ENCODE data around the gene ZC3H12C. TPM values are rescaled to one million over a fixed set of nuclear protein-coding genes. Genes with fewer than 3 reads are reported as not detected.

Gene ZC3H12C
- total and polyA plus RNA-seq, 4 donors: 3.4 to 27.1 (median 9.1) TPM

- Histone ChIP-seq H3K4me1 (ENCODE audit: control insufficient read depth in 5 of 5, insufficient read depth in 5 of 5, low read length in 5 of 5) (peaks cover 0 to 8% (median 0%) of the 10 kb centered on the region in 5 donors), H3K9me3 (ENCODE audit: control insufficient read depth in 4 of 4, insufficient read depth in 3 of 4, low read length in 3 of 4) (peaks cover 0 to 4% (median 0%) of the 10 kb centered on the region in 4 donors), H3K27me3 (ENCODE audit: control insufficient read depth in 3 of 3, insufficient read depth in 3 of 3, low read length in 2 of 3) (no peaks in the 10 kb centered on the region), H3K4me3 (no peak overlapping the region), H3K27ac (ENCODE audit: low read depth in 1 of 2, low read length in 1 of 2) (no peak overlapping the region), H3K9ac (ENCODE audit: insufficient read depth in 1 of 2, low read length in 2 of 2) (no peak overlapping the region), H3K36me3 (ENCODE audit: control insufficient read depth in 4 of 4, insufficient read depth in 4 of 4, low read length in 4 of 4) (no peaks in the 10 kb centered on the region)
- TF ChIP-seq CTCF (IDR thresholded peaks at IDR 0.05; ENCODE audit: control extremely low read depth, extremely low read depth): no peak
- 49 to 71% methylated on average over 12 of the region's 12 CpGs for WGBS, 2 donors
- DNase-seq (no peak), ATAC-seq (ENCODE audit: insufficient read depth, low FRiP score) (no peak)
These were observed 17.9 kb upstream of the ZC3H12C start for GRCh38 chr11:110075105-110075846.

GRCh38 chr11:110075847-110076208 lies 17.4 kb upstream of the ZC3H12C start:
- Histone ChIP-seq H3K9me3 (ENCODE audit: control insufficient read depth in 4 of 4, insufficient read depth in 3 of 4, low read length in 3 of 4) (peaks cover 0 to 4% (median 0%) of the 10 kb centered on the region in 4 donors), H3K9ac (ENCODE audit: insufficient read depth in 1 of 2, low read length in 2 of 2) (no peak overlapping the region), H3K4me3 (no peak overlapping the region), H3K27ac (ENCODE audit: low read depth in 1 of 2, low read length in 1 of 2) (no peak overlapping the region), H3K36me3 (ENCODE audit: control insufficient read depth in 4 of 4, insufficient read depth in 4 of 4, low read length in 4 of 4) (no peaks in the 10 kb centered on the region), H3K4me1 (ENCODE audit: control insufficient read depth in 5 of 5, insufficient read depth in 5 of 5, low read length in 5 of 5) (peaks cover 0 to 8% (median 0%) of the 10 kb centered on the region in 5 donors), H3K27me3 (ENCODE audit: control insufficient read depth in 3 of 3, insufficient read depth in 3 of 3, low read length in 2 of 3) (no peaks in the 10 kb centered on the region)
- DNase-seq (no peak), ATAC-seq (ENCODE audit: insufficient read depth, low FRiP score) (no peak)
- TF ChIP-seq CTCF (IDR thresholded peaks at IDR 0.05; ENCODE audit: control extremely low read depth, extremely low read depth): no peak
- 51 to 62% methylated on average over 4 of the region's 4 CpGs for WGBS, 2 donors

- 29 to 56% methylated on average over 7 of the region's 7 CpGs for WGBS, 2 donors
- ATAC-seq (ENCODE audit: insufficient read depth, low FRiP score) (no peak), DNase-seq (no peak)
- Histone ChIP-seq H3K27ac (ENCODE audit: low read depth in 1 of 2, low read length in 1 of 2) (no peak overlapping the region), H3K36me3 (ENCODE audit: control insufficient read depth in 4 of 4, insufficient read depth in 4 of 4, low read length in 4 of 4) (no peaks in the 10 kb centered on the region), H3K4me3 (no peak overlapping the region), H3K4me1 (ENCODE audit: control insufficient read depth in 5 of 5, insufficient read depth in 5 of 5, low read length in 5 of 5) (peaks cover 0 to 8% (median 0%) of the 10 kb centered on the region in 5 donors), H3K9ac (ENCODE audit: insufficient read depth in 1 of 2, low read length in 2 of 2) (no peak overlapping the region), H3K9me3 (ENCODE audit: control insufficient read depth in 4 of 4, insufficient read depth in 3 of 4, low read length in 3 of 4) (peaks cover 0 to 4% (median 0%) of the 10 kb centered on the region in 4 donors), H3K27me3 (ENCODE audit: control insufficient read depth in 3 of 3, insufficient read depth in 3 of 3, low read length in 2 of 3) (no peaks in the 10 kb centered on the region)
- TF ChIP-seq CTCF (IDR thresholded peaks at IDR 0.05; ENCODE audit: control extremely low read depth, extremely low read depth): no peak
These were observed 16.7 kb upstream of the ZC3H12C start for GRCh38 chr11:110076371-110076965.
